Measurements from ENCODE around the gene TRIM54. TPM values are rescaled to one million over a fixed set of nuclear protein-coding genes. Genes with fewer than 3 reads are reported as not detected.

The TRIM54 gene
- total RNA-seq, 2 experiments from 2014 or later, result 0.16 to 0.23 TPM

- intact Hi-C loops (cut with micrococcal nuclease), result loop anchor here (2.0 to 5.0 kb wide), 2 partner anchors 15 to 34 kb away; partner anchors contain the start of genes EIF2B4, MPV17 and SNX17
- peaks cover 18% of the 10 kb centered on the region for H3K36me3 Mint-ChIP-seq (ENCODE audit: low read depth)
- CTCF ChIA-PET, result interaction anchor here (1.5 to 2.8 kb wide), 3 partner anchors 13 to 327 kb away, joined by 3 to 15 read pairs (median 4); partner anchors contain the start of genes EIF2B4 and SNX17
- POLR2A ChIA-PET, result interaction anchor here (0.7 to 2.9 kb wide), 12 partner anchors 9 to 143 kb away, joined by 3 to 84 read pairs (median 4); partner anchors contain the start of genes EIF2B4, MPV17, NRBP1 and PPM1G
- peak overlapping the region; percentile 99 for H3K27ac Mint-ChIP-seq
- H3K9me3 Mint-ChIP-seq, result no peaks in the 10 kb centered on the region
- H3K4me1 Mint-ChIP-seq (ENCODE audit: low read depth), result peaks cover 49% of the 10 kb centered on the region
- no peak for DNase-seq
- no peaks in the 10 kb centered on the region for H3K27me3 Mint-ChIP-seq
- peak; percentile 36 for ATAC-seq
- peak overlapping the region; percentile 94 for H3K4me3 Mint-ChIP-seq
- no peak for TF ChIP-seq CTCF (IDR thresholded peaks at IDR 0.05)
Measured at GRCh38 chr2:27356056-27356381, 73.8 kb downstream of the TRIM54 start.

GRCh38 chr2:27356382-27357181, 74.4 kb downstream of the TRIM54 start, which contains the start of gene GTF3C2:
Gene GTF3C2, minus strand, starts transcription at chr2:27356764. Its CDS starts 13,210 bp downstream, at chr2:27343554.
- Mint-ChIP-seq H3K4me3 (peak within 1 kb of the TSS; percentile 94), H3K27me3 (no peaks in the 10 kb centered on the region), H3K36me3 (ENCODE audit: low read depth) (peaks cover 20% of the 10 kb centered on the region), H3K27ac (peak within 1 kb of the TSS; percentile 99), H3K4me1 (ENCODE audit: low read depth) (peaks cover 48% of the 10 kb centered on the region), H3K9me3 (no peaks in the 10 kb centered on the region)
- ATAC-seq (peak; percentile 79), DNase-seq (peak; percentile 98)
- intact Hi-C loops (cut with micrococcal nuclease), result loop anchor here (2.0 to 5.0 kb wide), 2 partner anchors 14 to 34 kb away; partner anchors contain the start of genes EIF2B4, MPV17 and SNX17
- TF ChIP-seq CTCF (IDR thresholded peaks at IDR 0.05), result no peak
- ChIA-PET POLR2A (interaction anchor here (0.7 to 2.9 kb wide), 13 partner anchors 9 to 285 kb away, joined by 3 to 84 read pairs (median 4); partner anchors contain the start of genes EIF2B4, MPV17, NRBP1 and PPM1G), CTCF (interaction anchor here (1.0 to 2.8 kb wide), 4 partner anchors 12 to 327 kb away, joined by 3 to 15 read pairs (median 4); partner anchors contain the start of genes EIF2B4 and SNX17)

Other genes with a start within 250 kb of the TRIM54 start
- gene TMEM214, start 249.5 kb upstream of the TRIM54 start, total RNA-seq, result 10 to 100 TPM; 54.1 to 58.9 TPM
- gene AGBL5, start 230.8 kb upstream of the TRIM54 start, total RNA-seq, result 10 to 100 TPM; 12.2 to 16.4 TPM
- 100 to 1,000 TPM; 257 to 262 TPM for gene OST4, start 210.8 kb upstream of the TRIM54 start, total RNA-seq
- under 1 TPM; 0.61 to 0.63 TPM for gene EMILIN1, start 203.8 kb upstream of the TRIM54 start, total RNA-seq
- 1 to 10 TPM; 6.7 to 9.5 TPM for gene KHK, start 195.7 kb upstream of the TRIM54 start, total RNA-seq
- 1 to 10 TPM; 3.7 to 4.3 TPM for gene CGREF1, start 163.3 kb upstream of the TRIM54 start, total RNA-seq
- gene ABHD1, start 158.6 kb upstream of the TRIM54 start, total RNA-seq, result under 1 TPM; 0.36 to 0.50 TPM
- 10 to 100 TPM; 60.5 to 63.2 TPM for gene PREB, start 147.8 kb upstream of the TRIM54 start, total RNA-seq
- gene PRR30, start 143.0 kb upstream of the TRIM54 start, total RNA-seq, result not detected
- gene TCF23, start 133.4 kb upstream of the TRIM54 start, total RNA-seq, result not detected
- gene ATRAID, start 70.4 kb upstream of the TRIM54 start, total RNA-seq, result 10 to 100 TPM; 62.6 to 65.2 TPM
- gene SLC5A6, start 70.2 kb upstream of the TRIM54 start, total RNA-seq, result 10 to 100 TPM; 34.9 to 37.7 TPM
- 100 to 1,000 TPM; 125 to 127 TPM for gene CAD, start 65.1 kb upstream of the TRIM54 start, total RNA-seq
- under 1 TPM; 0.32 to 0.43 TPM for gene SLC30A3, start 19.4 kb upstream of the TRIM54 start, total RNA-seq
- not detected for gene DNAJC5G, start 7.0 kb upstream of the TRIM54 start, total RNA-seq
- gene UCN, start 26.0 kb downstream of the TRIM54 start, total RNA-seq, result 1 to 10 TPM; 2.5 to 2.7 TPM
- gene MPV17, start 40.7 kb downstream of the TRIM54 start, total RNA-seq, result 10 to 100 TPM; 72.3 to 85.1 TPM
- 10 to 100 TPM; 57.6 to 63.6 TPM for gene GTF3C2, start 74.3 kb downstream of the TRIM54 start, total RNA-seq
- 10 to 100 TPM; 29.2 to 30.4 TPM for gene EIF2B4, start 87.9 kb downstream of the TRIM54 start, total RNA-seq
- 10 to 100 TPM; 74.5 to 82.3 TPM for gene SNX17, start 88.2 kb downstream of the TRIM54 start, total RNA-seq
- gene ZNF513, start 98.3 kb downstream of the TRIM54 start, total RNA-seq, result 1 to 10 TPM; 6.8 to 7.2 TPM
- gene PPM1G, start 127.2 kb downstream of the TRIM54 start, total RNA-seq, result 100 to 1,000 TPM; 138 to 142 TPM
- gene NRBP1, start 146.2 kb downstream of the TRIM54 start, total RNA-seq, result 10 to 100 TPM; 60.5 to 62.1 TPM
- gene KRTCAP3, start 160.0 kb downstream of the TRIM54 start, total RNA-seq, result 1 to 10 TPM; 4.2 to 4.3 TPM
- 10 to 100 TPM; 12.1 to 13.2 TPM for gene IFT172, start 207.3 kb downstream of the TRIM54 start, total RNA-seq
- not detected for gene FNDC4, start 212.8 kb downstream of the TRIM54 start, total RNA-seq
- gene GCKR, start 214.4 kb downstream of the TRIM54 start, total RNA-seq, result not detected

Data from activated CD8-positive, alpha-beta T cell treated with anti-CD3 and anti-CD28 coated beads for 36 hours (primary cell).